Effector memory CD4-positive, alpha-beta T cell (primary cell): ENCODE results near the gene SOX11.

Experiments used
- DNase-seq, 3 donors: peaks; one replicate each; pipeline ENCODE4 v3.0.0-alpha.2; 2020
- H3K27ac ChIP-seq: 2 replicates; pipeline ENCODE4 v1.7.0; 2013; ENCODE audit warnings: mild to moderate bottlenecking, low read length, moderate library complexity; ENCODE audit not compliant: insufficient read depth, poor library complexity, severe bottlenecking
- H3K27me3 ChIP-seq: replicated peaks from 2 replicates; pipeline ENCODE4 v1.7.0; 2013; ENCODE audit warnings: mild to moderate bottlenecking, low read length; ENCODE audit not compliant: insufficient read depth, control insufficient read depth, poor library complexity, severe bottlenecking
- H3K36me3 ChIP-seq: 2 replicates; pipeline ENCODE4 v1.7.0; 2013; ENCODE audit warnings: mild to moderate bottlenecking, low read length, moderate library complexity; ENCODE audit not compliant: control insufficient read depth, insufficient read depth
- H3K4me1 ChIP-seq: 2 replicates; pipeline ENCODE4 v1.7.0; 2013; ENCODE audit warnings: low read length, mild to moderate bottlenecking; ENCODE audit not compliant: control insufficient read depth, insufficient read depth, poor library complexity, severe bottlenecking
- H3K4me3 ChIP-seq: 2 replicates; pipeline ENCODE4 v1.7.0; 2013; ENCODE audit warnings: low read length, low read depth, mild to moderate bottlenecking; ENCODE audit not compliant: insufficient read depth, poor library complexity, severe bottlenecking
- H3K9me3 ChIP-seq: 2 replicates; pipeline ENCODE4 v1.7.0; 2013; ENCODE audit warnings: mild to moderate bottlenecking, low read length, moderate library complexity; ENCODE audit not compliant: control insufficient read depth

SOX11 gene

GRCh38 chr2:5719629-5720334 lies 27.6 kb downstream of the SOX11 start:
- no peak overlapping the region for H3K27ac ChIP-seq
- no peaks in the 10 kb centered on the region for H3K4me1 ChIP-seq
- H3K36me3 ChIP-seq: no peaks in the 10 kb centered on the region
- no peaks in the 10 kb centered on the region for H3K9me3 ChIP-seq
- H3K27me3 ChIP-seq: no peaks in the 10 kb centered on the region
- H3K4me3 ChIP-seq: no peak overlapping the region
- DNase-seq: no peak

GRCh38 chr2:5720426-5720825 lies 28.2 kb downstream of the SOX11 start:
- Histone ChIP-seq H3K27ac (no peak overlapping the region), H3K4me3 (no peak overlapping the region), H3K4me1 (no peaks in the 10 kb centered on the region), H3K9me3 (no peaks in the 10 kb centered on the region), H3K36me3 (no peaks in the 10 kb centered on the region), H3K27me3 (no peaks in the 10 kb centered on the region)
- DNase-seq: no peak

- Histone ChIP-seq H3K4me1 (no peaks in the 10 kb centered on the region), H3K27ac (no peak overlapping the region), H3K36me3 (no peaks in the 10 kb centered on the region), H3K4me3 (no peak overlapping the region), H3K9me3 (no peaks in the 10 kb centered on the region), H3K27me3 (no peaks in the 10 kb centered on the region)
- no peak for DNase-seq
Measured at GRCh38 chr2:5722236-5722635, 30.1 kb downstream of the SOX11 start.

- H3K9me3 ChIP-seq: no peaks in the 10 kb centered on the region
- no peak for DNase-seq
Measured at GRCh38 chr2:5723791-5724735, 31.9 kb downstream of the SOX11 start.

GRCh38 chr2:5725072-5725471 lies 32.9 kb downstream of the SOX11 start:
- no peak overlapping the region for H3K4me3 ChIP-seq
- no peak for DNase-seq
- no peaks in the 10 kb centered on the region for H3K4me1 ChIP-seq
- H3K27me3 ChIP-seq: no peaks in the 10 kb centered on the region
- H3K36me3 ChIP-seq: no peaks in the 10 kb centered on the region
- no peak overlapping the region for H3K27ac ChIP-seq
- H3K9me3 ChIP-seq: no peaks in the 10 kb centered on the region

More at GRCh38 chr2:5723791-5724735, 31.9 kb downstream of the SOX11 start:
- H3K27me3 ChIP-seq: no peaks in the 10 kb centered on the region
- H3K27ac ChIP-seq: no peak overlapping the region
- no peak overlapping the region for H3K4me3 ChIP-seq
- no peaks in the 10 kb centered on the region for H3K36me3 ChIP-seq
- H3K4me1 ChIP-seq: no peaks in the 10 kb centered on the region

- DNase-seq: no peak
- Histone ChIP-seq H3K36me3 (no peaks in the 10 kb centered on the region), H3K4me3 (no peak overlapping the region), H3K4me1 (no peaks in the 10 kb centered on the region), H3K27ac (no peak overlapping the region), H3K9me3 (no peaks in the 10 kb centered on the region), H3K27me3 (no peaks in the 10 kb centered on the region)
Measured at GRCh38 chr2:5725794-5726463, 33.7 kb downstream of the SOX11 start.

GRCh38 chr2:5727235-5727634 lies 35.1 kb downstream of the SOX11 start:
- no peaks in the 10 kb centered on the region for H3K4me1 ChIP-seq
- H3K9me3 ChIP-seq: no peaks in the 10 kb centered on the region
- DNase-seq: no peak
- H3K27ac ChIP-seq: no peak overlapping the region
- no peak overlapping the region for H3K4me3 ChIP-seq
- no peaks in the 10 kb centered on the region for H3K27me3 ChIP-seq
- no peaks in the 10 kb centered on the region for H3K36me3 ChIP-seq

GRCh38 chr2:5729416-5729815 lies 37.2 kb downstream of the SOX11 start:
- Histone ChIP-seq H3K9me3 (no peaks in the 10 kb centered on the region), H3K4me1 (no peaks in the 10 kb centered on the region), H3K4me3 (no peak overlapping the region), H3K27me3 (no peaks in the 10 kb centered on the region), H3K36me3 (no peaks in the 10 kb centered on the region), H3K27ac (no peak overlapping the region)
- no peak for DNase-seq

GRCh38 chr2:5730386-5730785 lies 38.2 kb downstream of the SOX11 start:
- Histone ChIP-seq H3K9me3 (no peaks in the 10 kb centered on the region), H3K36me3 (no peaks in the 10 kb centered on the region), H3K27ac (no peak overlapping the region), H3K4me3 (no peak overlapping the region), H3K27me3 (no peaks in the 10 kb centered on the region), H3K4me1 (no peaks in the 10 kb centered on the region)
- no peak for DNase-seq
